HG02678 (cell line): ENCODE results near the gene CSH2.
A peak's percentile ranks its signal among the peaks of the same experiment; 100 is the strongest.
"Not testable (repeated sequence)": the region's sequence is repeated elsewhere in the genome, so short reads cannot be mapped to it uniquely, and the experiment has no call there.

Source experiments
- ATAC-seq: cut with Tn5 transposase; IDR thresholded peaks from one replicate; pipeline ENCODE4 v1.9.1; 2021; ENCODE audit warnings: mild to moderate bottlenecking, moderate library complexity; ENCODE audit not compliant: unreplicated experiment

The CSH2 gene

GRCh38 chr17:63873577-63873976 lies at the start of gene CSH2:
Gene CSH2 (minus strand): TSS chr17:63873677. CDS start chr17:63873614, 63 bp downstream.
- ATAC-seq = not testable (repeated sequence)

- ATAC-seq = peak; percentile 49
Observed at GRCh38 chr17:63922402-63922801, 48.9 kb upstream of the CSH2 start.

DNA sequence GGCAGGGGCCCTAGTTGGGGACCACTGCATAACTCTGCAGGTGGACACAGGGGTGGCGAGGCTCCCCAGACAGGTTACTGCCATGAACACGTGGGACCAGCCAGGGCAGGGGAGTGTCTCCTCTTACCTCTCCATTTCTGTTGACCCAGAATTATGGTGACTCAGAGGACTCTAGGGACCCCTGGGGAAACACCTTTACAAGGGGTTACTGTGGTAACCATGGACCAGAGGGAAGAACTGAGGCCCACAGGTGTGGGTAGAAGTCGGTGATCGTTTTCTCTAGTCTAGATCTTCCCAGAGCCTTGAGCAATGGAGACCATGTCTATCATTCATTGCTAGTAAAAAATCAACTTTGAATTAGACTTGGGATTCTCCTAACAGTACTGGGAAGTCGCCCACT lies 47.3 kb upstream of the CSH2 start:
- not testable (repeated sequence) for ATAC-seq

DNA sequence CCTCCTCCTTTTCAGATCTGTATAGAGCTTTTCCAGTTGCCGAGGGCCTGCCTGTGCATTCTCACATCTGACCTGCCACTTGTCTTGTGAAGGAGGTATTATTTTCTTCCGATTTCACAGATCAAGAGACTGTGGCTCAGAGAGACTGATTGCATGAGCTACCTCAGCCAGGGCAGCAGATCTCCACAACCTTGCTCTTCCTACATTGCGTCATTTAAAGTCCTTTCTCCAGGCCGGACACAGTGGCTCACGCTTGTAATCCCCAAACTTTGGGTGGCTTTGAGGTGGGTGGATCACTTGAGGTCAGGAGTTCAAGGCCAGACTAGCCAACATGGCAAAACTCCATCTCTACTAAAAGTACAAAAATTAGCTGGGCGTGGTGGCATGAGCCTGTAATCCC lies 46.6 kb upstream of the CSH2 start:
- not testable (repeated sequence) for ATAC-seq

DNA sequence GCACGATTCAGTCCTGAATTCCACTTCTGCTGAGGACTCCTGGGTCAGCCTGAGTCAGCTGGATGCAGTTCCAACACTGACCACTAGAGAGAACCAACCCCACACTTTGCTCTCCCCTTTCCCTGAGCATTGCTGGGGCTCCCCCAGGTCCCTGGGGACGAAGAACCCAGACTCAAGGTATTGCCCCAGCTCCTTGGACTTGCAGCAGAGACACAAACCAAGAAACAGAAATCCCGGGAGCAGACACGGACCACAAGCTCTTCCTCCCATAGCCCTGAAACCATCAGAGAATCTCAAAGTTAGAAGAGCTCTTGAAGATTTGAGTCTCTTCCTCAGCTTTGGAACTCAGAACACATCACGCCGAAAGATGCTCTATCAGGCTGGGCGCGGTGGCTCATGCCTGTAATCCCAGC lies 45.8 kb upstream of the CSH2 start:
- ATAC-seq = peak; percentile 61

- not testable (repeated sequence) for ATAC-seq
Observed at GRCh38 chr17:63918789-63919305, 45.4 kb upstream of the CSH2 start, which contains the start of gene GH1. Gene GH1 (minus strand): TSS chr17:63918839. CDS start chr17:63918776, 63 bp downstream.

GRCh38 chr17:63918305-63918704 lies 44.8 kb upstream of the CSH2 start:
- no peak for ATAC-seq

DNA sequence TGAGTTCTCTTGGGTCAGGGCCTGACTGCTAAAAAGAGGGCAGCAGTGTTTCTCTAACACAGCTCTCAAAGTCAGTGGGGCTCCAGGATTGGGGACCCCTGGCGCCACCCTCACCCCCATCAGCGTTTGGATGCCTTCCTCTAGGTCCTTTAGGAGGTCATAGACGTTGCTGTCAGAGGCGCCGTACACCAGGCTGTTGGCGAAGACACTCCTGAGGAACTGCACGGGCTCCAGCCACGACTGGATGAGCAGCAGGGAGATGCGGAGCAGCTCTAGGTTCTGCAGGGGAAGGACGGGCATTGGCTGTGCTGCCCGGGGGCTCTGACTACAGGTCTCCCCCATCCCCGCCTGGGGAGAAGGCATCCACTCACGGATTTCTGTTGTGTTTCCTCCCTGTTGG lies 44.2 kb upstream of the CSH2 start:
- ATAC-seq = no peak

GRCh38 chr17:63917206-63917605 lies 43.7 kb upstream of the CSH2 start:
- not testable (repeated sequence) for ATAC-seq

DNA sequence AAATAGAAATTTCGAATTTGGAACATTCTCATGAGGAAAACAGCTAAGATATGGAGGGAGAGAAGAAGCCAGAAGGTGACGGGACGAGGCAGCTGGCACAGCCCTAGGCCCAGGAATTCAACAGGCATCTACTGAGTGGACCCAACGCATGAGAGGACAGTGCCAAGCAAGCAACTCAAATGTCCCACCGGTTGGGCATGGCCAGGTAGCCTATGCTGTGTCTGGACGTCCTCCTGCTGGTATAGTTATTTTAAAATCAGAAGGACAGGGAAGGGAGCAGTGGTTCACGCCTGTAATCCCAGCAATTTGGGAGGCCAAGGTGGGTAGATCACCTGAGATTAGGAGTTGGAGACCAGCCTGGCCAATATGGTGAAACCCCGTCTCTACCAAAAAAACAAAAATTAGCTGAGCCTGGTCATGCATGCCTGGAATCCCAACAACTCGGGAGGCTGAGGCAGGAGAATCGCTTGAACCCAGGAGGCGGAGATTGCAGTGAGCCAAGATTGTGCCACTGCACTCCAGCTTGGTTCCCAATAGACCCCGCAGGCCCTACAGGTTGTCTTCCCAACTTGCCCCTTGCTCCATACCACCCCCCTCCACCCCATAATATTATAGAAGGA lies 43.2 kb upstream of the CSH2 start:
- no peak for ATAC-seq

DNA sequence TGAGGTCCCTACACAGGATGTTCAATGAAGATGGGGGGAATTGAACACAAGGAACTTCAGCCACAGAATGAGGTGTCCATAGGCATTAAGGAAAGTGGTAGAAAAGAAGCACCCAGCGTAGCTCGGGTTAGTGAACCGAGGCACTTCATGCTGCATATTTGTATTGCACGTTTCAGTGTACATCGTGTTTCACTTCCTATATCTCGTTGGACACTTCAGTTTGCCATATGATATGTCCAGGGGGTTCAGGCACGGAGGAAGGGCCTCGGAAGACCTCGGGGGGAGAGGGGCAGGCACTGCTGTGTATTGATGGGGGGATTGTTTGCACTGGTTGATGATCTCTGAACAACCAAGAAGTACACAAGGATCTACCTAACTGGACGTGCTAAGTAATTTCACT lies 42.3 kb upstream of the CSH2 start:
- peak; percentile 49 for ATAC-seq

GRCh38 chr17:63914471-63914870 lies 41.0 kb upstream of the CSH2 start:
- no peak for ATAC-seq

- ATAC-seq = no peak
Observed at GRCh38 chr17:63911657-63912100, 38.2 kb upstream of the CSH2 start.

GRCh38 chr17:63911041-63911635 lies 37.7 kb upstream of the CSH2 start, which contains the start of gene CSHL1:
Gene CSHL1 (minus strand): TSS chr17:63911258. CDS start chr17:63911196, 62 bp downstream.
- no peak for ATAC-seq

DNA sequence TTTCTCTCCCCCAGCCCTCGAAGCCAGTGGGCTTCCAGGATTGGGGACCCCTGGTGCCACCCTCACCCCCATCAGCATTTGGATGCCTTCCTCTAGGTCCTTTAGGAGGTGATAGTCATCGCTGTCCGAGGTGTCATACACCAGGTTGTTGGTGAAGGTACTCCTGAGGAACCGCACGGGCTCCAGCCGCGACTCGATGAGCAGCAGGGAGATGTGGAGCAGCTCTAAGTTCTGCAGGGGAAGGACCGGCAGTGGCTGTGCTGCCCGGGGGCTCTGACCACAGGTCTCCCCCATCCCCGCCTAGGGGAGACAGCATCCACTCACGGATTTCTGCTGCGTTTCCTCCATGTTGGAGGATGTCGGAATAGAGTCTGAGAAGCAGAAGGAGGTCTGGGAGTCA lies 36.6 kb upstream of the CSH2 start:
- ATAC-seq = no peak

GRCh38 chr17:63909586-63909985 lies 36.1 kb upstream of the CSH2 start:
- not testable (repeated sequence) for ATAC-seq

GRCh38 chr17:63907161-63907778 lies 33.8 kb upstream of the CSH2 start:
- ATAC-seq = not testable (repeated sequence)

- ATAC-seq = not testable (repeated sequence)
Observed at GRCh38 chr17:63904796-63905195, 31.3 kb upstream of the CSH2 start.

GRCh38 chr17:63903787-63904201 lies 30.3 kb upstream of the CSH2 start:
- not testable (repeated sequence) for ATAC-seq

GRCh38 chr17:63901971-63902370 lies 28.5 kb upstream of the CSH2 start:
- not testable (repeated sequence) for ATAC-seq

DNA sequence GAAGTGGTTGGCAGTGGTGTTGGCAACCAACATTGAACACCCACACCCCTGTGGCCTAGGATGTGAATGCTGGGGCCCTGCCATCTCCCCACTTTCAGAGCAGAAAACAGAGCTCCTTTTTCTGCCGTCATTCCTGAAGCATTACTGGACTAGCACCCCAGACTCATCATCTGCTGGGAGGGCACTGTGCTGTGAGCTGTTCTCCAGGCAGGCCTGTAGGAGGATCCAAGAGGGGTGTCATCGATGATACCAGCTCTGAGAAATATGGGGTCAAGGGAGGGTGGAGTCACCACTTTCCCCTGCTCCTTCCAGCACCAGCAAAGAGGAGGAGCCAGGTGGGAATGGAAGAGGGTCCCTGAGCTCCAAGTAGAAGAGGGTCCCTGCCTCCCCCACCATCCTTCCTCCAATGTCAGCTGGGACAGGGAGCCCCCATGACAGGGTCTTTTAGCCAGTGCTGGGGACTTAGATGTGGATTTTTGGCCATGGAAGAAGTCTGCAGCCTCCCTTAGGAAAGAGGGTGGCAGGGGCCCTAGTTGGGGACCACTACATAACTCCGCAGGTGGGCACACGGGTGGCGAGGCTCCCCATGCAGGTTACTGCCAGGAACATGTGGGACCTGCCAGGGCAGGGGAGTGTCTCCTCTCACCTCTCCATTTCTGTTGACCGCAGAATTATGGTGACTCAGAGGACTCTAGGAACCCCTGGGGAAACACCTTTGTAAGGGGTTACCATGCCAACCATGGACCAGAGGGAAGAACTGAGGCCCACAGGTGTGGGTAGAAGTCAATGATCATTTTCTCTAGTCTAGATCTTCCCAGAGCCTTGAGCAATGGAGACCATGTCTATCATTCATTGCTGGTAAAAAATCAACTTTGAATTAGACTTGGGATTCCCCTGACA lies 25.7 kb upstream of the CSH2 start:
- not testable (repeated sequence) for ATAC-seq
